Middle frontal gyrus (tissue), 1 donor: ENCODE data around the gene TBC1D10A.

Experiments
- DNase-seq: peaks from one replicate; pipeline ENCODE4 v3.0.0-alpha.2; 2015; ENCODE audit warnings: low spot score; ENCODE audit errors: extremely low spot score

The TBC1D10A gene

GRCh38 chr22:30301995-30302809 lies 24.5 kb downstream of the TBC1D10A start:
- no peak for DNase-seq

- no peak for DNase-seq
These were observed 27.4 kb downstream of the TBC1D10A start for GRCh38 chr22:30299322-30299721.

DNA sequence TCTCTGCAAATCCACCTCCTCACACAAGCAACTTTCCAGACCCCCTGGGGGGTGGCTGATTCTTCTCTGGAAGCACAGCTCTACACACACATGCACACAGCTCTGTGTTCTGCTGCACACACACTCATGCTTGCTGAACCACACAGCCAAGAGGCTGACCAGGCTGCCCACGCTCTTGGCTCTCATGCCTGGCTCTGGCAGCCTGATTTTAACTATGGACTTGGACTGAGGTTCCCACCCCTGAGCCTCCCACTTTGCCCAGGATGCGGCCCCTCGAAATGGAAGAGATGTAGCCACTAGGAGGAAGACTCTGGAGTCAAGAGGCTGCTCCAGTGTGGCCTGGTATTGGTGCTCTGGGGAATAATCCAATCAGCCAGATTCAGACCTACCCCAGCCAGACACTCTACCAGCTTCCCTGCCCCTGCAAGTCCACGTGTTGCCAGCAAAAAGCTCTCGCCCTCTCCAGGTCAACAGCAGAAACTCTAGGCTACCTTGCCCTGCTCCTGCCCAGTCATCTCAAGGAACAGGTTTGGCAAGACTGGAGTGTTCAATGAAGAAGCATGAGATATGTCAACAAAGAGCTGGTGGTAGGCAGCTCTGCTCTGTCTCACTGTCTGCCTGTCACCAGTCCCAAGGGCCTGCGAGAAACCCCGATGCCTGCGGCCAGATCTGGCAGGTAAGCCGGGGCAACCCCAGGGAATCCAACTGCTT lies 28.6 kb downstream of the TBC1D10A start:
- DNase-seq: no peak

DNA sequence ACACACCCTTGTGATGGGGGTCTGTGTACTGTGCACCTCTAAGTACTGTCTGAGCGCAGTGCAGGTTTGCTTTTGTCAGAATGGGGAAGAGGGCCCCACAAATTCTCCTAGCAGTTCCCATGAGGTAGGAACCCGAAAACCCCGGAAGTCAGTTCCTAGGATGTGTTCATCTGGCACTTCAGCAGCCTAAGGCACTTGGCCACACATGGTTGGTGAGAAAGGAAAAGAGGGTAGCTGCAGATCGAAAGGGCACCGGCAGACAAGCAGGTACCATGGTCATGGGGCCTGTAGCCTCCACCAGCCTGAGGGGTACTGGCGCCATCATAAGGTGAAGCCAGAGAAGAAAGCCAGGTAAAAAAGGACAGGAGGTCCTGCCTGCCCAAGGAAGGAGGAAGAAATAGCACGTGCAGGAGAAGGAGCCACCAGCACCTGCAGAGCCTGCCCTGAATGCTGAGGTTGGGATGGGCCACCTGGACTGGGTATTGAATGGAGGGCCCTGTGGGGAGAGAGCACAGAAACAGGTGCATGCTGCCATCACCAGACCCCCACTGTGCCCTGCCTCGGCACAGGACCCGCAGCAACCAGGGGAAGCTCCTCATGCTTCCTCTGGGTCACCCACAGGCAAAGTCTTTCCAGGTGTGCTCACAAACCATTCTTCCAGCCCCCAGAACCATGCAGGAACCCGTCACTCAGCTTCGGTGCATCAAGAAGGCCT lies 29.3 kb downstream of the TBC1D10A start:
- no peak for DNase-seq

DNA sequence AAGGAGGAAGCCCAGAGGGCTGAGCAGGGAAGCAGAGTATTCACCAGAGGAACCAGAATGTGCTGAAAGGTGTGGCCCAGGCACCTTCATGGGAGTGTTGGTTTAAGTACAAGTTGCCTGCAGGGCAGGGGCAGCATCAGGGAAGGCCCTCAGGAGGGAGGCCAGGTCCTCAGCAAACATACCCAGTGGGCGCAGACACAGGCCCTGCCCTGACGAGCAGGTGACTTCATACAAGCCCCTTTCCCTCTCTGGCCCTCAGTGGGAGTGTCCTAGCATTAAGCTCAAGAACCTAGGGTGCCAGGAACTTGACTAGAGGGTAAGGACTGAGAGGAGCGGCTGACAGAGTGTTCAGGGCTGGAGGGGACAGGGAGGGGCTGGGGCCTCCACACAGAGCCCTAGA lies 29.9 kb downstream of the TBC1D10A start:
- DNase-seq: no peak

DNA sequence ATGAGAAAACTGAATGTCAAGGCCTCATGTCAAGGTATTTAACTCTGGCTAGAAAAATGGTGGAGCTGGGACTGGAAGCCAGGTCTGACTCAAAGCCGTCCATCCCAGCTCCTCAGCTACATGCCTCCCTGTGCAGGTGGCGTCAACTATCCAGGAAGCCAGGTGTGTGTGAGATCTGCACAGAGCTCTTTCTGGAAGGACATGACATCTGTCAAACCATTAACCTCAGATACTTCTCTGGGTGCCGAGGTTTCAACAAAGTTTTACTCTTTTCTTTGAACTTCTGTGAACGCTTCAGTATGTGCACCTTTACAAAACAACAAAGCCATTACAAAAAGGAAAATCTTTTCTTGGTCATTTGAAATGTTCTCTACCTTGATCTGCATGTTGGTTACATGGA lies 30.4 kb downstream of the TBC1D10A start:
- no peak for DNase-seq

GRCh38 chr22:30295576-30295975 lies 31.2 kb downstream of the TBC1D10A start:
- no peak for DNase-seq

- DNase-seq: no peak
These were observed 31.9 kb downstream of the TBC1D10A start for GRCh38 chr22:30294830-30295229.

GRCh38 chr22:30294066-30294465 lies 32.7 kb downstream of the TBC1D10A start:
- DNase-seq: no peak

DNA sequence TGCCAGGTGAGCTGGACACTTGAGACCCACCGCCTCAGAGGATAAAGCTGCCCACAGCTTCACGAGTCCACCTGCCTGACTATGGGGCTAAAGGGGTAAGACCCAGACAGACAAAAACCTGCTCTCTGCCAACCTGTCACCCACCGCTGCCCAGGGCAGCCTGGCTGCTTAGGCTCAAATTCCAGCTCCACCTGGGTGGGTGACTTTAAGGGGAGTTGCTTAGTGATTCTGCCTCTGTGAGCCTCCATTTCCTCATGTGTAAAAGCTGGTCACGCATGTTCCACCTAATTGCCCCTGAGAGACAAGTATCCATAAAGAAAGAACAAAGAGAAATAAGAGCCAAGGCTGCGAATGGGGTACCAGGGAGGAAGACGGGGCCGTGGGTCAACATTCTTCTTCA lies 33.7 kb downstream of the TBC1D10A start:
- no peak for DNase-seq

GRCh38 chr22:30292069-30292970 lies 34.4 kb downstream of the TBC1D10A start:
- DNase-seq: no peak

DNA sequence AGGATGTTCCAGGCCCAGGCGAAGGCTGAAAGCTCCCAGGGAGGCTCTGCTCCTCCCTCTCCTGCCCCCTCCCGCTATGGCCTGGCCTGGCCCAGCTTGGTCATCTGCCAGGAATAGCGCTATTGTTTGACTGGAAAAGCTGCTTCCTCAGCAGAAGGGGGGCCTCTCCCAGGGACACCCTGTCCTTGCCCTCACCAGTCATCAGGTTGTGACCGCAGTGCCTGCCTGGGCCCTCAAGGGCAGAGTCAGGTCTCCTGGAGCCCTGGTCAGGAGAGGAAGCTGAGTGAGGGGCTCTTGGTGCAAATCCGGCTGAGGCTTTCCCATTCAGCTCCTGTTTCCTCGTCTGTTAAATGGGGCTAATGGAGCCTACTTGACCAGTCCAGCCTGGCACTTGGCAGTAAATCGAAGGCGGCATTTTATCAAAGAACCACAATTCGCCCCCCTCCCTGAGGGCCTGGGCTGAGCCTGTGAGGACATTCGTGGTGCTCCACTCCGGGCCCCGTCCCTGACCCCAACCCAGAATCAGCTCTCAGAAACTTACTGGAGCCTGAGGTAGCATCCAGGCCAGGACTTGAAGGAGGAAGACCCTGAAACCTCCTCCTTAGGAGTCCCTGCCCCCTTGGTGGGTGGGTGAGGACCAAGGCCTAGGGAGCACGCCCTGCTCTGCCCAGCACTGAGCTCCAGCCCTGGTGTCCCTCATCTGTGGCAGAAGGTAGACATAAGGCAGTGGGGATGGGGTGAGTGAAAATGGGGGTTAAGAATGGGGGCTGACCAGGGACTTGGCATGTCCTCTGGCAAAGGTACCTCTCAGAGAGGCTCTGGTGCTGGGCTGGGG lies 35.5 kb downstream of the TBC1D10A start:
- DNase-seq: no peak

GRCh38 chr22:30290342-30291057 lies 36.2 kb downstream of the TBC1D10A start:
- DNase-seq: no peak

DNA sequence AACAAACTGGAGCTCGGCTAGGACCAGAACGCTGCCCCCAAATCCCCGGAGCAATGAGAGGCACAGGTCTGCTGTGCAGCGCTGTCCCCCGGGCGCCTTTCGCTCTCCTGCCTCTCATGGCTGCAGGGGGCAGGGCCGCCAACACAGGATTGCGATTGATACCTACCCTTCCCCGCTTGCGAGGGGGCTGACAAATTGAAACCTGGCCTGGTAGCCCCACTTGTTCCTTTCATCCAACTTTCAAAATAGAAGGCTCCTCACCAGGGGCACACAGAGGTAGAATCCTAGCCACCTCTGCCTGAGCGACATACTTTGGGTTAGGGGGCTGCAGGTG lies 36.8 kb downstream of the TBC1D10A start:
- no peak for DNase-seq

- peak; percentile 88 for DNase-seq
These were observed 37.4 kb downstream of the TBC1D10A start, which contains the start of gene CASTOR1 for GRCh38 chr22:30289141-30289979. CASTOR1 (minus strand) TSS chr22:30289505; CDS start chr22:30289497, 8 bp downstream.

DNA sequence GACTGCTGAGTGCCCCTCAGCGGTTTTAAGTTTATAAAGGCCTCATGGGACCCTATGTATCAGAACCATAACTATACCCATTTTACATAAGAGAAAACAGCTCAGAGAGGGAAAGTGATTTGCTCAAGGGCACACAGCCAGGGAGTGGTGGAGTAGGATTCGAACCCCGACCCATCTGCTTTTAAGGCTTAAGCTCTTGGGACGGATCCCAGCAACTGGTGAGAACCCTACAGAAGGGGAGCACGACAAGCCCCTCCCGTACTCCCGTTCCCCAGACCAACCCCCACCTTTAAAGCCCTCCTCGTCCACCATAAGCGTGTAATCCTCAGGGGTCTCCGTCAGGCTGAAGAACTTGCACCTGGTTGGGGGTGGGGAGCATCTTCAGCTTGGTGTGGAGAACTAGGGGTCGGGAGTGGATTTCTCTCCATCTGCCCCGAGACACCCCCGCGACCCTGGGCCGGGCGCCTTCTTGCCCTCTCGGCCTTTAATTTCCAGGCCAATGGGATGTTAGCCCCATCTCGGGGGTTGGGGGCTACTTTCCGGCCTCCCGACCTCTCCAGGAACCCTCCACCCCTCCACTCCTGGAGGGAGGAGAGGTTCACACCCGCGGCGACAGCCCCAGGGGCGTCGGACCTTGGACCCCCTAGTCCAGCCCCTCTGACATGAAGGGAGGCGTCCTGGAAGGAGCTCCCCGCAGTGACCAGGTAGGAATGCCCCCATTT lies 38.2 kb downstream of the TBC1D10A start:
- no peak for DNase-seq

- DNase-seq: peak; percentile 42
These were observed 38.9 kb downstream of the TBC1D10A start for GRCh38 chr22:30287648-30288418.
